Erythroblast (primary cell): ENCODE measurements around the gene TTC7B.
A peak's percentile ranks its signal among the peaks of the same experiment; 100 is the strongest.

Experiments
- DNase-seq, 2 experiments: peaks; one replicate each; lab custom pipeline; 2025; lab: John Stamatoyannopoulos, UW
- GATA1 ChIP-seq: IDR thresholded peaks from 2 replicates; pipeline ENCODE4 v1.6.1; 2011; ENCODE audit warnings: low read depth, mild to moderate bottlenecking, control low read depth, low read length, moderate library complexity
- POLR2A ChIP-seq: IDR thresholded peaks from 2 replicates; pipeline ENCODE4 v1.6.1; 2011; ENCODE audit warnings: mild to moderate bottlenecking, low read length

Gene TTC7B

GRCh38 chr14:90804292-90805083, 11.7 kb downstream of the TTC7B start:
- DNase-seq, result peak; percentile 31 to 39
- no peak for TF ChIP-seq GATA1
- TF ChIP-seq POLR2A, result no peak

DNA sequence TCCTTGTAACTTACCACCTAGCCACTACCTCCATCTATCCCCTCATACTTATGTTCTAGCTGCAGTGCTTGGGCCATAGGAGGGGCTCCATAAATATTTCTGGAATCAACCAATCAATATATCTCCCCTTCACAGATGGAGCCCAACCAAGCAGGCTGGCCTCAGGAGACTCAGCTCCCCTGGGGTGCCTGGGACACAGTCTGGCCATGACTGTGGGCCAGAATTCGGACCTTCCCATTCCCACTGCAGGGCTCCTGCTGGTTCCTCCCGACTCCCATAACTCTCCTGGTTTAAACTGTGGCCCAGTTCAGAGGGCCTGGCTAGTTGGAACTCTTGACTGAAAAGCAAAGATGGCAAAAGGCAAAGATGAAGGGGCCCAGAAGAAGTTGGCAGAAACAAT, 13.0 kb downstream of the TTC7B start:
- DNase-seq, result peak in 1 of 2 experiments; percentile 26
- no peak for TF ChIP-seq POLR2A

- no peak for DNase-seq
- no peak for TF ChIP-seq POLR2A
- no peak for TF ChIP-seq GATA1
These were observed 16.8 kb downstream of the TTC7B start for GRCh38 chr14:90799420-90799819.

- TF ChIP-seq POLR2A (no peak), GATA1 (no peak)
- DNase-seq, result no peak
These were observed 18.3 kb downstream of the TTC7B start for GRCh38 chr14:90797919-90798318.

DNA sequence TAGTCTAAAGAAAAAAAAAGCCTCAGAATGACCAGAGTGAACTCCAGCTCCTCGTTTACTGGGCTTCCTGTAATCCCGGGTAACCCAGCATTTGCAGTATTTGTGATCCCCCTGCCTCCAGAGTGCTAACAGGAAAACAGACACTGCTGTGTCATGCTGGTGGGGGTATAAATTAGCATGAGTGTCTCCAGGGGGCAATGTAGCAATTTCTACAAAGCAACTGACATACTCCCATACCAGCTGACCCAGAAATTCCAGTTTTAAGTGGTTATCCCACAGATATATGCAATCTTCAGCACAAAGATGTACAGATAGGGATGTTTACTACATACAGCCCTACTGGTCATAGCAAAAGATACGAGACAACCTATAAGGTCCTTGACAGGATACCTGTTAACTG, 18.8 kb downstream of the TTC7B start:
- TF ChIP-seq GATA1, result no peak
- no peak for TF ChIP-seq POLR2A
- DNase-seq, result no peak

- no peak for TF ChIP-seq GATA1
- TF ChIP-seq POLR2A, result no peak
- DNase-seq, result no peak
These were observed 19.9 kb downstream of the TTC7B start for GRCh38 chr14:90796329-90796728.

DNA sequence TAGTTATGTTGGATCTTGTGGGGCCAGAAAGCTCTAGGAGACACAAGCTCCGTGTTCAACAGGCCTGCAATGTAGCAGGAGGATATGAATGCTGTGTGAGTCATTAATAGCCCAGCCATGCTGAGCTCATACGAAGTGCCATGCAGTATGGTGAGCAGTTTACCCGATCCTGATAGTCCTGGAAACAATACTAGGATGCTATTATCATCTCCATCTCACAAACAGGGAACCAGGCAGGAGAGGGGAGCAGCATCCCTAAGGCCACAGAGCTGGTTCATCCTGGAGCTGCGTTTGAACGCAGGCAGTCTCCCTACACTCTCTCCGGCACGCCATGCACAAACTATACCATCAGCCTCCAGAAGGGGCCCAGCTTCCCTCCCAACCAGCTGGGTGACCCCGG, 20.5 kb downstream of the TTC7B start:
- no peak for DNase-seq
- TF ChIP-seq GATA1 (no peak), POLR2A (no peak)

- no peak for TF ChIP-seq POLR2A
- TF ChIP-seq GATA1, result no peak
- DNase-seq, result no peak
These were observed 24.7 kb downstream of the TTC7B start for GRCh38 chr14:90791486-90791885.

DNA sequence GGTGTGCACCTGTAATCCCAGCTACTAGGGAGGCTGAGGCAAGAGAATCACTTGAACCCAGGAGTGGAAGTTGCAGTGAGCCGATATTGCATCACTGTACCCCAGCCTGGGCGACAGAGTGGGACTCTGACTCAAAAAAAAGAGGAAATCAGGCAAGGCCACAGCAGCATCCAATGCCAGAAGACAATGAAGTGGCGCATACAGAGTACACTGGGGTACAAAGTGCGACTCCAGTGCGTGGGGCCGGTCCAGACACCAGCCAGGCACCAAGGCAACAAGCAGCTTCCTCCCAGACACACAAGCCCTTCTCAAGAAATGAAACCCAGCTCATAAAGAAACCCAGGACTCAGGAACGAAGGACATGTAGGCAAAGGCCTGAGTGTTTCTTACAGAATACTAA, 28.2 kb downstream of the TTC7B start:
- DNase-seq, result no peak
- no peak for TF ChIP-seq GATA1

DNA sequence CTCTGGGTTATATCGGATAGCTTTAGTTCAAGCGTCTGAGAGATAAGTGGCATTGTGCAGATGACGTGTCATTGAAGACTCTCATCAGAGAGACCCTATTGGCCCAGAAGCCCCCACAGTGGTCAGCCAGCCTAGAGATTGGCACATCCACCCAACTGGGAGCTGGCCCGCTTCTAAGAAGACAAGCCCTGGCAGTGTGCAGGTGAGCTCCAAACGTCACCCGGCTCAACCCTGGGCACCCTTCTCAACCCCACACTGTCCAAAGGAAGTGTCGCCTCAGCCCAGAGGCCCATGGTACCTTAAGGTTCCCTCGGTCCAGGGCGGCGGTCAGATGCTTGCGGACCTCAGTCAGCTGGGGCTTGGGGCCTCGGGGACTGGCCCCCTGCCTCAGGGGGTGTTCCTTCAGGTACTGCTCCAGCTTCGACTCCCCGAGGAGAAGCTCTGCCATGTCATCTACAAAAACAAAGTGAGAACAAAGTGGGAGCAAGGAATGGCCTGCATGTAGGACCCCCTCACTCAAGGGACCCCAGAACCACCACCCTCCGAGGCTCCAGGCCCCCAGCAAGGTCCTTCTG, 30.3 kb downstream of the TTC7B start:
- DNase-seq, result no peak

DNA sequence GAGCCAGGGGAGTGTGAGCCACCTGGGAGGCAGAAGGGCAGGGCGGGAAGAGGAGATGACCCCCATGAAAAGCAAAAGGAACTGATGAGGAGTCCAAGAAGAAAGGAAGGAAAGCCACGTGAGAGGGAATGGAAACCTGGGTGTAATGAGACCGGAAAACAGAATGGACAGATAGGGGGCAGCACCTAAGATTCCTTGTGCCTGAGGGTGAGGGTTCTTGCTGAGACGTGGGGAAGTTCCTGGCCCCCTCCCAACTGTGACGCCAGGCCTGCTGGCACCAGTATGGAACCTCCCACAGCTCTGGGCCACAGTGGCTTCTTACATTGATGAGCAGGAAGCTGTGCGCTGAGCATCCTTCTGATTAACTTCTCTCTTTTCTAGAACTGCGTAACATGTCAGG, 30.8 kb downstream of the TTC7B start:
- DNase-seq, result peak; percentile 27 to 28
- no peak for TF ChIP-seq GATA1
- TF ChIP-seq POLR2A, result no peak

More for the DNA sequence above, 30.3 kb downstream of the TTC7B start:
- TF ChIP-seq POLR2A, result no peak
- no peak for TF ChIP-seq GATA1

DNA sequence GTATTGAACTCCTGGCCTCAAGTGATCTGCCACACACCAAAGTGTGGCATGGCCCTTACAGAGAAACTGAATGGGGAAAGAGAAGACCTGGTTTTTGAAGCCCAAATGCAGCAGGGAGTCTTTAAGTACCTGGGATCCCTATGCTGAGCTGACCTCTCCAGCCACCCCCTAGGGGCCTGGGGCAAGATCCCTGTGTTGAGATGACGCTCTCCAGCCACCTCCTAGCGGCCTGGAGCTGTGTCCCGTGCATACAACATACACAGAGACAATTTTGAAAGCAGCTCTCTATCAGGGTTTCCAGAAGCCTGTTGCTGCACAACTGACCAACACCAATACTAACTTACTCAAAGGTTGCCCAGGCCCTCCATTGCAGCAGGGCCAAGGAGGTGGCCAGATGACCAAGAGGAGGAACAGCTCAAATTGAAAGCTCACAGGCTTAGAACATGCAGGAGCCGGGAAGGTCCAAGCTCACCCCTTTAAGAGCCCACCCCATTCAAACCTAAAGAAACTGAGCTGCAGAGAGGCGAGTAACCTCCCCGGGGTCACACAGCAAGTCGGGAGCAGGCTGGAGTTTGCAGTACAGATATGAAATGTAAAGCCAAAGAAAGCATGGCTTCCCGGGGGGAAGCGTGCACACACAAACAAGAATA, 31.5 kb downstream of the TTC7B start:
- TF ChIP-seq GATA1, result no peak
- TF ChIP-seq POLR2A, result no peak
- DNase-seq, result no peak

GRCh38 chr14:90783344-90783743, 32.9 kb downstream of the TTC7B start:
- TF ChIP-seq GATA1, result no peak
- no peak for TF ChIP-seq POLR2A
- no peak for DNase-seq

DNA sequence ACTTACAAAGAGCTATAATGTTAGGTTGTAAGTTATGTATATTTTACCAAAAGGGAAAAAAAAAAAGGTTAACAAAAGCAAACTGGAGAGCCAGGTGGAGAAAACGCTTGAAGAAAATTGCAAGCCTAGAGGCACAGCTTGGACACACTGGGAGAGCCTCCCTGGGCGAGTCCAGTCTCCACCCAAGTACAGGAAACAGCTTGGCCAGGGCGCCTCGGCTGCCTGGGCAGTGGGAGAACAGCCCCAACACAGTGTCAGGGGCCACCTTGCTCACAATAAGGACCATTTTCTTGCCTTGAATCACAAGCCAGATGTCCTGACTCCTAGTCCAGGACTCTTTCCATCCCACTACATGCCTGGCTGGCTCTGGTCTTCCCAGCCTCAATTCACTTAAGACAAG, 33.3 kb downstream of the TTC7B start:
- no peak for DNase-seq
- TF ChIP-seq POLR2A (no peak), GATA1 (no peak)
